MCF 10A (cell line): ENCODE results near the gene TMEM45A. TPM values are rescaled to one million over a fixed set of nuclear protein-coding genes. Genes with fewer than 3 reads are reported as not detected.

ENCODE experiments used
- BruUV-seq: library from RNA; stranded (reverse); fragments of 400-500 nt; replicated peaks from 2 replicates; lab custom pipeline; 2021; lab: Mats Ljungman, UMichigan
- CTCF ChIA-PET: fragments of 300-600 bp; sonication (Branson Sonifier 250); formaldehyde crosslinking; extraction: SDS; loops from one replicate; lab custom pipeline; 2021; ENCODE audit warnings: antibody characterized with exemption, inconsistent platforms; lab: Yijun Ruan, JAX
- POLR2A ChIA-PET: fragments of 300-600, 350-650 bp; sonication (Branson Sonifier 250); formaldehyde crosslinking; extraction: SDS; loops from one replicate; lab custom pipeline; 2020; ENCODE audit warnings: antibody characterized with exemption, inconsistent platforms; lab: Yijun Ruan, JAX
- DNase-seq: peaks from one replicate; pipeline ENCODE4 v3.0.0-alpha.2; 2018; ENCODE audit not compliant: unreplicated experiment
- H3K27ac Mint-ChIP-seq: one replicate; pipeline ENCODE4 v1.8.0; 2022; ENCODE audit warnings: mild to moderate bottlenecking, low read depth, mixed read lengths; ENCODE audit not compliant: unreplicated experiment
- H3K27me3 Mint-ChIP-seq: one replicate; pipeline ENCODE4 v1.8.0; 2022; ENCODE audit warnings: mixed read lengths; ENCODE audit not compliant: insufficient read depth, unreplicated experiment
- H3K36me3 Mint-ChIP-seq: one replicate; pipeline ENCODE4 v1.8.0; 2022; ENCODE audit warnings: mild to moderate bottlenecking, moderate library complexity, mixed read lengths; ENCODE audit not compliant: insufficient read depth, unreplicated experiment
- H3K4me1 Mint-ChIP-seq: one replicate; pipeline ENCODE4 v1.8.0; 2022; ENCODE audit warnings: mixed read lengths; ENCODE audit not compliant: insufficient read depth, unreplicated experiment
- H3K4me3 Mint-ChIP-seq: one replicate; pipeline ENCODE4 v1.8.0; 2022; ENCODE audit warnings: mild to moderate bottlenecking, moderate library complexity, mixed read lengths; ENCODE audit not compliant: unreplicated experiment
- H3K9me3 Mint-ChIP-seq: one replicate; pipeline ENCODE4 v1.8.0; 2022; ENCODE audit warnings: mixed read lengths; ENCODE audit not compliant: unreplicated experiment
- intact Hi-C: fragments of 100-400 bp; cut with micrococcal nuclease; formaldehyde crosslinking; loops from 2 replicates; pipeline ENCODE4 v1.14.1; 2022
- total RNA-seq: library from RNA; stranded (reverse); gene quantifications from 2 replicates; pipeline ENCODE4 v1.2.3, GENCODE V29; 2022
- TF ChIP-seq, protein P1 (sequence below): fragments of 200-600 bp; IDR thresholded peaks from one replicate; pipeline ENCODE4 v1.8.0; 2022; ENCODE audit warnings: antibody characterized with exemption, mild to moderate bottlenecking; ENCODE audit not compliant: unreplicated experiment

The TMEM45A gene
- total RNA-seq, 1 experiment from 2014 or later: 4.1 TPM

DNA sequence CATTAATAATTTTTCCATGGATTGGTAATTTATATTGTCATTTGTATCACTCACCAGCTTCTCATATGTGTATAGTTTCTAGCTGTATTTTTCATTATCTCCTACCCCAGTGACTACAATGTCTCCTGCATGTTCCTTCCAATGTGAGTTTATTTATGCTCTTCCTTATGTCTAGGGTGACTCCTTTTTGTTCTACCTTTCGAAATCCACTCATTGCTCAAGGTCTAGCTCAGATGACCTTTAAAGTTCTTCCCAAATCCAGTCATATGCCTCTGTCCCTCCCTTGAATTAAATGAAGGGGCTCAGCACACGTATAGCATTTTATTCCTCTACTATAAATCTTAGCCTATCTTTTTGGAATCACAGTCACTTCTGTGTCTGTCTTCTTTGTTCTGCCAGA, 53.0 kb downstream of the TMEM45A start:
- H3K4me1 Mint-ChIP-seq: peaks cover 27% of the 10 kb centered on the region
- H3K27ac Mint-ChIP-seq: peak overlapping the region; percentile 2
- TF ChIP-seq, protein P1, sequence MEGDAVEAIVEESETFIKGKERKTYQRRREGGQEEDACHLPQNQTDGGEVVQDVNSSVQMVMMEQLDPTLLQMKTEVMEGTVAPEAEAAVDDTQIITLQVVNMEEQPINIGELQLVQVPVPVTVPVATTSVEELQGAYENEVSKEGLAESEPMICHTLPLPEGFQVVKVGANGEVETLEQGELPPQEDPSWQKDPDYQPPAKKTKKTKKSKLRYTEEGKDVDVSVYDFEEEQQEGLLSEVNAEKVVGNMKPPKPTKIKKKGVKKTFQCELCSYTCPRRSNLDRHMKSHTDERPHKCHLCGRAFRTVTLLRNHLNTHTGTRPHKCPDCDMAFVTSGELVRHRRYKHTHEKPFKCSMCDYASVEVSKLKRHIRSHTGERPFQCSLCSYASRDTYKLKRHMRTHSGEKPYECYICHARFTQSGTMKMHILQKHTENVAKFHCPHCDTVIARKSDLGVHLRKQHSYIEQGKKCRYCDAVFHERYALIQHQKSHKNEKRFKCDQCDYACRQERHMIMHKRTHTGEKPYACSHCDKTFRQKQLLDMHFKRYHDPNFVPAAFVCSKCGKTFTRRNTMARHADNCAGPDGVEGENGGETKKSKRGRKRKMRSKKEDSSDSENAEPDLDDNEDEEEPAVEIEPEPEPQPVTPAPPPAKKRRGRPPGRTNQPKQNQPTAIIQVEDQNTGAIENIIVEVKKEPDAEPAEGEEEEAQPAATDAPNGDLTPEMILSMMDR: no peak
- intact Hi-C loops: no loop called here
- POLR2A ChIA-PET: interaction anchor here (0.7 to 0.8 kb wide), 2 partner anchors 11 to 53 kb away, joined by 3 read pairs; partner anchors contain the start of gene TMEM45A
- peaks cover 6% of the 10 kb centered on the region for H3K9me3 Mint-ChIP-seq
- peak; percentile 38 for DNase-seq
- CTCF ChIA-PET: no interaction called here
- no peak overlapping the region for H3K4me3 Mint-ChIP-seq
- BruUV-seq: no TSS peak
- H3K36me3 Mint-ChIP-seq: peaks cover 1% of the 10 kb centered on the region
- H3K27me3 Mint-ChIP-seq: no peaks in the 10 kb centered on the region

DNA sequence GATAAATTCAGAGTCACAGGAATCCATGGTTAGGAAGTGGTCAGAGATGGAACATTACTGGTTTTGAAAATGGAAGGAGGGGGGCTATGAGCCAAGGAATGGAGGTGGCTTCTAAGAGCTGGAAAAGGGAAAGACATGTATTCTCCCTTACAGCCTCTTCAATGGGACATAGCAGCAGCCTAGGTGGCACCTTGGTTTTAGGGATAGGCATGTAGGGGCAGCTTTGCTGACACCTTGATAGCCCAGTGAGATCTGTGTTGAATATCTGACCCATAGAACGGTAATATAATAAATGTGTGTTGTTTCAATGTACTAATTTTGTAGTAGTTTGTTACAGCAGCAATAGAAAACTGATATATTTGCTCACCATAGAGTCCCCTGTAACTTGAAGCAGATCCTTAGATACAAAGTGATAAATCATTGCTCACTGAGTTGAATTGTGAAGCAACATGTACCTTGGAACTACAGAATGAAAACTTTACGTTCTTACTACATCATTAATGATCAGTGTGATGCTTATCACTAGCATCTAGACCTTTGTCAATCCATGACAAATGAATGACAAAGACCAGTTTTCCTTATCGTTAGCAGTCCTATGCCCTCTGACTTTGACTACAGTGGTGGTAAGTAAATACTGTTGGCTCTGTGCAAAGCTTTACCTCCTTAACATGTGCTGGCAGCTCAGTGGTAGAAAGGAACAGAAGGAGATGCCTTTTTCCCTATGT, 53.8 kb downstream of the TMEM45A start:
- POLR2A ChIA-PET: interaction anchor here (0.5 kb wide), 1 partner anchor 57 kb away, joined by 3 read pairs; no protein-coding TSS in a partner anchor
- CTCF ChIA-PET: interaction anchor here (0.5 kb wide), 1 partner anchor 46 kb away, joined by 3 read pairs; no protein-coding TSS in a partner anchor

DNA sequence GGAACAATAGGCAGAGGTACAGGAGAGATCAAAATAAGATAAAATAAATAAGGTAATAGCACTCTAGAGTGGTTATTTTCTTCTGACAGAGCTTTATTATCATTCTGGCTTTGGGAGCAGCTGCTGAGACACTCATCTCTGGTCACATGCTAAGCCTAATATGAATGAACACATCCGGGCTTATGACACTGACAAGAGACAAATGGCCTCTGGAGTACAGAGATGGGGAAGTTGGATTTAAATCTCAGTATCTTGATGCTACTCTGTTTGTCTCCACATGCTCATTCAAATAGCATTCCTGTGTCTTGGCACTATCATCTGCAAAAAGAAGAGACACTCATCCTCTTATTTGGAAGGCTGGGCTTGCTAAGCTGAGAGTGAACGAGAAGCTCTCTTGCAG, 55.6 kb downstream of the TMEM45A start:
- DNase-seq: no peak
- Mint-ChIP-seq H3K4me1 (peaks cover 21% of the 10 kb centered on the region), H3K9me3 (no peaks in the 10 kb centered on the region), H3K27ac (no peak overlapping the region), H3K36me3 (peaks cover 6% of the 10 kb centered on the region), H3K27me3 (no peaks in the 10 kb centered on the region), H3K4me3 (no peak overlapping the region)
- POLR2A ChIA-PET: interaction anchor here (0.5 to 1.6 kb wide), 5 partner anchors 8 to 162 kb away, joined by 3 to 5 read pairs (median 3); partner anchors contain the start of gene TMEM45A
- intact Hi-C loops: no loop called here
- TF ChIP-seq, protein P1: no peak
- CTCF ChIA-PET: no interaction called here
- no TSS peak for BruUV-seq

More for the DNA sequence above, 53.8 kb downstream of the TMEM45A start:
- intact Hi-C loops: no loop called here
- H3K9me3 Mint-ChIP-seq: peaks cover 3% of the 10 kb centered on the region
- H3K27ac Mint-ChIP-seq: no peak overlapping the region
- BruUV-seq: no TSS peak
- H3K27me3 Mint-ChIP-seq: no peaks in the 10 kb centered on the region
- peaks cover 30% of the 10 kb centered on the region for H3K4me1 Mint-ChIP-seq
- peaks cover 6% of the 10 kb centered on the region for H3K36me3 Mint-ChIP-seq
- TF ChIP-seq, protein P1: no peak
- no peak for DNase-seq
- no peak overlapping the region for H3K4me3 Mint-ChIP-seq

DNA sequence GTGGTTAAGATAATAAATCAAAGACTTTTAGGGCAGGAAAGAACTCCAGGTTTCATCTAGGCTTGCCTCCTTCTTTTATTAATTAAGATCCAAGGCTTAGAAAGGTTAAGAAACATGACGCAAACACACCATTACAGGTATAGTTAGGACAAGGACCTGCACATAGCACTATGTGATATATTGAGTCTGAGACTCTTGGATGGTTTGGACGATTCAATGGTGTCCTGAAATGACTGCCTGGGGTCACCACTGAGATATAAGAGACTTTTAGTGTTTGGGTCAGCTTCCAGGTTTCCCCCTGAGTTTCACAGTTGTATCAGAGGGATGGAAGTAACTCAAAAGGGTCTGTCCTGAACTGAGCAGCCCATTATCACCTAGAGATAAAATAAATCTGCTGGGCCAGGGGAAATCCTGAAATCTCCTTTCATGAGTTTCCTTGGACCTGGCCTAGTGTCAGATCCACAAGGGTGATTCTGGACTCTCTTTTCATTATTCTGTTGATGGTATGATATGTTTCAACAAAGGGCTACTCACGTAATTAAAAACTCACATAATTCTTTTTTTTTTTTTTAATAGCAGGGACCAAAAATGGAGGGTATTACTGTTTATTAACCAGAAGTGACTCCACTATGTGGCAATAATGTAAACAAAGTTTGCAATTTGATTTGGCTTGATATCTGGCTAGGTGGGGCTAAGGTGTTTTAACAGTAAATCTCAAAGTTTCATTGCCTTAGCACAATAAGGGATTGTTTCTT, 61.4 kb downstream of the TMEM45A start:
- intact Hi-C loops: no loop called here
- H3K4me3 Mint-ChIP-seq: no peak overlapping the region
- ChIA-PET POLR2A (no interaction called here), CTCF (interaction anchor here (0.6 kb wide), 1 partner anchor 22 kb away, joined by 3 read pairs; no protein-coding TSS in a partner anchor)
- no peaks in the 10 kb centered on the region for H3K27me3 Mint-ChIP-seq
- TF ChIP-seq, protein P1: no peak
- H3K4me1 Mint-ChIP-seq: peaks cover 31% of the 10 kb centered on the region
- peaks cover 6% of the 10 kb centered on the region for H3K36me3 Mint-ChIP-seq
- DNase-seq: no peak
- no peaks in the 10 kb centered on the region for H3K9me3 Mint-ChIP-seq
- no TSS peak for BruUV-seq
- H3K27ac Mint-ChIP-seq: no peak overlapping the region
